Fibroblast of lung (primary cell): ENCODE results near the gene SEMA7A. TPM values are rescaled to one million over a fixed set of nuclear protein-coding genes. Genes with fewer than 3 reads are reported as not detected.
A peak's percentile ranks its signal among the peaks of the same experiment; 100 is the strongest.

Experiments
- DNase-seq, 2 donors: peaks; one replicate each; pipeline versions ENCODE4 v3.0.0 to v3.0.0-alpha.2; 2010; ENCODE audit warnings: low read depth in 2 of 2
- H2AFZ ChIP-seq: 2 replicates; pipeline ENCODE4 v1.5.1; 2012; ENCODE audit warnings: low read length, control low read depth, inconsistent platforms
- H3K27ac ChIP-seq: 2 replicates; pipeline ENCODE4 v1.5.1; 2011; ENCODE audit warnings: low read length, control low read depth; ENCODE audit not compliant: insufficient read depth
- H3K27me3 ChIP-seq: 2 replicates; pipeline ENCODE4 v1.5.1; 2011; ENCODE audit warnings: mild to moderate bottlenecking, low read length; ENCODE audit not compliant: control insufficient read depth, insufficient read depth
- H3K36me3 ChIP-seq: 2 replicates; pipeline ENCODE4 v1.5.1; 2011; ENCODE audit warnings: low read length; ENCODE audit not compliant: control insufficient read depth, insufficient read depth
- H3K4me1 ChIP-seq: 2 replicates; pipeline ENCODE4 v1.5.1; 2011; ENCODE audit warnings: low read length; ENCODE audit not compliant: control insufficient read depth, insufficient read depth; ENCODE audit errors: extremely low read depth
- H3K4me2 ChIP-seq: 2 replicates; pipeline ENCODE4 v1.5.1; 2011; ENCODE audit warnings: low read length, control low read depth; ENCODE audit not compliant: insufficient read depth; ENCODE audit errors: extremely low read depth
- H3K4me3 ChIP-seq, 4 experiments: fragments of 200-600 bp in 1 of 4; sonication (generic) in 1 of 4; replicated peaks in 1 of 4; 2 replicates each; pipeline ENCODE4 v1.5.1; 2011 to 2016; ENCODE audit warnings: low read length in 4 of 4, low read depth in 3 of 4, mild to moderate bottlenecking in 3 of 4, control low read depth in 2 of 4, inconsistent platforms in 1 of 4, mixed read lengths in 1 of 4; ENCODE audit not compliant: insufficient read depth in 1 of 4; ENCODE audit errors: control extremely low read depth in 1 of 4
- H3K79me2 ChIP-seq: 2 replicates; pipeline ENCODE4 v1.5.1; 2012; ENCODE audit warnings: mild to moderate bottlenecking, low read length, inconsistent platforms; ENCODE audit not compliant: control insufficient read depth, insufficient read depth
- H3K9ac ChIP-seq: 2 replicates; pipeline ENCODE4 v1.5.1; 2011; ENCODE audit warnings: mild to moderate bottlenecking, low read length, control low read depth; ENCODE audit not compliant: insufficient read depth
- H3K9me3 ChIP-seq: 2 replicates; pipeline ENCODE4 v1.5.1; 2012; ENCODE audit warnings: low read depth, low read length; ENCODE audit not compliant: control insufficient read depth, insufficient read depth
- H4K20me1 ChIP-seq: 2 replicates; pipeline ENCODE4 v1.5.1; 2011; ENCODE audit warnings: low read length; ENCODE audit not compliant: control insufficient read depth, insufficient read depth; ENCODE audit errors: extremely low read depth
- CTCF ChIP-seq, 2 donors: IDR thresholded peaks in 1 of 2; conservative IDR thresholded peaks in 1 of 2; 1 replicate in 1 of 2; 2 replicates in 1 of 2; pipeline ENCODE4 v1.5.1; 2011 to 2012; ENCODE audit warnings: low read length in 2 of 2, control low read depth in 1 of 2, inconsistent platforms in 1 of 2, low read depth in 1 of 2, mild to moderate bottlenecking in 1 of 2
- EZH2 ChIP-seq: IDR thresholded peaks from 2 replicates; pipeline ENCODE4 v1.5.1; 2012; ENCODE audit warnings: low read length, control low read depth, mild to moderate bottlenecking; ENCODE audit errors: missing control alignments
- polyA plus RNA-seq, 2 donors: library from polyadenylated mRNA; depleted of rRNA in 1 of 2; stranded (reverse) in 1 of 2; unstranded in 1 of 2; fragments of >200 nt; gene quantifications; 2 replicates each; pipeline ENCODE4 v1.2.1, GENCODE V29; 2011 to 2012; ENCODE audit warnings: missing spikeins in 1 of 2
- total RNA-seq: library from RNA; depleted of rRNA; stranded (reverse); fragments of >200 nt; gene quantifications from 2 replicates; pipeline ENCODE4 v1.2.1, GENCODE V29; 2014

SEMA7A gene
- total and polyA plus RNA-seq, 2 donors (not counting 1 experiment from before 2014, with no cell fraction given), result 5.6 to 12.5 TPM

DNA sequence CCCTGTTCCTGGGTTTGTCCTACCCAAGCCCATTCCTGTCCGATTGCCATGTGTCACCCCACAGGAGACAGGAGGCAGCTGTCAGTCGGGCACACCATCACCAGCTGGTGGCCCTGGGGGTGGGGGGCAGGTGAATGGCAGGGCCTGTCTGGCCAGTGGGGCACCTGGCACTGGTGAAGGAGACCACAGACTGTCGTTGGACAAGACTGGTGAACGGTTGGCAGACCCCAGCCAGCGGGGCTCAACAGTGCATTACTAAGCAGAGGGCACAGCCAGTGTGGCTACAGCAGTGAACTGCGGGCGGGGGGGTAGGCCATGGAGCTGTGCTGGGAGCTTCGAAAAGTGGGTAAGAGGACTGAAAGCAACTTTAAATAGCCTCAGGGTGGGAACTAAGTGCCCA is 2.1 kb downstream of the SEMA7A start:
- no peak for DNase-seq
- no peaks in the 10 kb centered on the region for H3K27me3 ChIP-seq
- H3K27ac ChIP-seq, result no peak overlapping the region
- H3K4me1 ChIP-seq, result peaks cover 21% of the 10 kb centered on the region
- no peak overlapping the region for H2AFZ ChIP-seq
- no peaks in the 10 kb centered on the region for H3K9me3 ChIP-seq
- no peaks in the 10 kb centered on the region for H3K36me3 ChIP-seq
- H3K9ac ChIP-seq, result no peak overlapping the region
- no peak for TF ChIP-seq CTCF (conservative IDR thresholded peaks at IDR 0.05 in 1 of 2, IDR thresholded peaks at IDR 0.05 in 1 of 2; ENCODE audit: low read depth in 1 of 2, low read length in 2 of 2)
- no peak for TF ChIP-seq EZH2
- peak overlapping the region; percentile 85 for H3K4me2 ChIP-seq
- no peaks in the 10 kb centered on the region for H4K20me1 ChIP-seq
- H3K4me3 ChIP-seq, result peak overlapping the region in 1 of 4 experiments; percentile 83
- peaks cover 66% of the 10 kb centered on the region for H3K79me2 ChIP-seq

DNA sequence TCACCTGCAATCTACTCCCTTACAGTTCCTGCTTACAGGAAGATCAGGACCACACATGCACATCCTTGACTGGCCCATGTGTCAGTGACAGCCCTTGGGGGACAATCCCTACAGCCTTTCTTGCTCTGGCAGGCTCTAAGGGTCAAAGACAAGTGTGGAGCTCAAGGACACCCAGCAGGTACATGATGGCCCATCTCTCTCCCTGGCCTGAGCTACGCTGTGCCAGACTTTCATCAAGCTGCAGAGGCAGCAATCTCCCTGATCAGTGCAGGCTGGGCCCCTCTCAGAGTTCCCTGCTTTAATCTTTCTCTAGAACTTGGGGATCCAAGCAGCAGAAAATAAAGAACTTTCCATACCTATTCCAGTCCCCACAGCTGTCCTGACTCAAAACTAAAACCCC is 2.6 kb downstream of the SEMA7A start:
- H3K9ac ChIP-seq, result no peak overlapping the region
- TF ChIP-seq CTCF (conservative IDR thresholded peaks at IDR 0.05 in 1 of 2, IDR thresholded peaks at IDR 0.05 in 1 of 2; ENCODE audit: low read depth in 1 of 2, low read length in 2 of 2) (no peak), EZH2 (no peak)

DNA sequence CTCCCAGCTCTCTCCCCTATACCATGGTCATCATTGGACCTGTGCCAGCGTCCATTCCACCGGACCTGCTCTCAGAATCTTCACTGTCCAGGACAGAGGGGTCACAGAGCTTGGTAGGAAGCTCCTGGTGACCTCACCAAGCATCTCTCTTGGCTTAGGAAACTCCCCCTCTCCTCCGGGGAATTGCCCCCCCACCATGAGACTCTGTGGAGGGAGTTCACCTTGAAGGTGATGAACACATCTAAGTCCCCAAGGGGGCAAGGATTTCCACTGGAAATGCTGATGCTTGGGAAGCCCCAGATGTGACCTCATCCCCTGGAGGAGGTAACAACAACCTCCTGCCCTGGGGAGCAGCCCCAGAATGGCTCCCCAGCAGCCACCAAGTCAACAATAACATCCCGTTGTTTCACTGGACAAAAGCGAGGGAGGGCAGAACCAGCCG is 3.2 kb downstream of the SEMA7A start:
- TF ChIP-seq CTCF (conservative IDR thresholded peaks at IDR 0.05 in 1 of 2, IDR thresholded peaks at IDR 0.05 in 1 of 2; ENCODE audit: low read depth in 1 of 2, low read length in 2 of 2) (no peak), EZH2 (no peak)
- Histone ChIP-seq H3K27me3 (no peaks in the 10 kb centered on the region), H4K20me1 (no peaks in the 10 kb centered on the region), H3K9me3 (no peaks in the 10 kb centered on the region), H3K27ac (no peak overlapping the region), H3K79me2 (peaks cover 73% of the 10 kb centered on the region), H3K4me3 (no peak overlapping the region), H3K9ac (no peak overlapping the region), H3K4me2 (peak overlapping the region; percentile 7), H3K36me3 (no peaks in the 10 kb centered on the region), H3K4me1 (peaks cover 21% of the 10 kb centered on the region), H2AFZ (no peak overlapping the region)
- DNase-seq, result no peak

More for the DNA sequence above, 2.6 kb downstream of the SEMA7A start:
- DNase-seq, result no peak
- Histone ChIP-seq H4K20me1 (no peaks in the 10 kb centered on the region), H3K4me1 (peaks cover 21% of the 10 kb centered on the region), H2AFZ (no peak overlapping the region), H3K27ac (no peak overlapping the region), H3K4me2 (peak overlapping the region; percentile 7), H3K79me2 (peaks cover 70% of the 10 kb centered on the region), H3K27me3 (no peaks in the 10 kb centered on the region), H3K4me3 (no peak overlapping the region), H3K36me3 (no peaks in the 10 kb centered on the region), H3K9me3 (no peaks in the 10 kb centered on the region)
